ENCODE measurements around the gene ZBTB7C. TPM values are rescaled to one million over a fixed set of nuclear protein-coding genes. Genes with fewer than 3 reads are reported as not detected.

ZBTB7C gene
- total and polyA plus RNA-seq, 9 of the 15 experiments (the other 6 are each of a cell fraction or from before 2014, with no cell fraction given) = not detected

GRCh38 chr18:48123941-48124340 is 285.2 kb downstream of the ZBTB7C start (continued):
- TF ChIP-seq HMBOX1 (IDR thresholded peaks at IDR 0.05) (no peak), LEF1 (IDR thresholded peaks at IDR 0.05) (no peak), FOXM1 (IDR thresholded peaks at IDR 0.05; ENCODE audit: low read depth) (no peak), FOXM1 (CRISPR knock-in tag; IDR thresholded peaks at IDR 0.05; ENCODE audit: low read depth) (no peak)

- peaks cover 0 to 18% of the 10 kb centered on the region in 2 experiments; a peak in 2 of 5 replicates for H3K27me3 ChIP-seq (ENCODE audit: control insufficient read depth in 2 of 2, insufficient read depth in 2 of 2, low read length in 2 of 2)
- no peak for TF ChIP-seq E4F1 (CRISPR knock-in tag; IDR thresholded peaks at IDR 0.05; ENCODE audit: borderline replicate concordance)
- no peak for TF ChIP-seq ZNF830 (CRISPR knock-in tag; IDR thresholded peaks at IDR 0.05)
- no peak for TF ChIP-seq BRD4 (IDR thresholded peaks at IDR 0.05)
- no peak for TF ChIP-seq PATZ1 (CRISPR knock-in tag; IDR thresholded peaks at IDR 0.05; ENCODE audit: borderline replicate concordance)
- TF ChIP-seq ZNF639 (CRISPR knock-in tag; conservative IDR thresholded peaks at IDR 0.05 in 1 of 2, IDR thresholded peaks at IDR 0.05 in 1 of 2) = no peak
- TF ChIP-seq SETDB1 (IDR thresholded peaks at IDR 0.05; ENCODE audit: low read length) = no peak
- no peak for TF ChIP-seq ARHGAP35 (IDR thresholded peaks at IDR 0.05; ENCODE audit: partially characterized antibody)
- TF ChIP-seq HOXB6 (CRISPR knock-in tag; IDR thresholded peaks at IDR 0.05; ENCODE audit: borderline replicate concordance) = no peak
Observed at GRCh38 chr18:48123324-48123723, 285.9 kb downstream of the ZBTB7C start.

More at GRCh38 chr18:48123324-48123723, 285.9 kb downstream of the ZBTB7C start:
- H3K9me3 ChIP-seq (replicated peaks; ENCODE audit: control insufficient read depth, insufficient read depth, low read depth, low read length) = no peaks in the 10 kb centered on the region
- FAIRE-seq (no peak), ATAC-seq (no peak), DNase-seq (ENCODE audit: extremely low read depth in 1 of 4, low spot score in 3 of 4) (no peak)
- H4K20me1 ChIP-seq (replicated peaks; ENCODE audit: control insufficient read depth, insufficient read depth, low read length) = no peaks in the 10 kb centered on the region
- ChIA-PET CTCF (ENCODE audit: low intra/inter-chr PET ratio) (no interaction called here), POLR2A (no interaction called here)
- H3K79me2 ChIP-seq (ENCODE audit: control insufficient read depth, insufficient read depth, low read length) = no peaks in the 10 kb centered on the region
- no peaks in the 10 kb centered on the region for H3K9me1 ChIP-seq (ENCODE audit: control insufficient read depth, insufficient read depth, low read length)
- intact Hi-C loops (cut with micrococcal nuclease) = no loop called here
- H3K4me2 ChIP-seq (ENCODE audit: insufficient read depth, low read length) = no peak overlapping the region
- H3K36me3 ChIP-seq (ENCODE audit: control insufficient read depth, insufficient read depth, low read length) = no peaks in the 10 kb centered on the region
- no peak overlapping the region for H3K4me3 ChIP-seq
- BruUV-seq (replicated peaks) = no TSS peak
- H3K4me1 ChIP-seq (replicated peaks in 1 of 2; ENCODE audit: control insufficient read depth in 2 of 2, insufficient read depth in 2 of 2, low read length in 2 of 2) = no peaks in the 10 kb centered on the region
- no peak overlapping the region for H2AFZ ChIP-seq (ENCODE audit: low read depth, low read length)
- no peak overlapping the region for H3K27ac ChIP-seq (ENCODE audit: extremely low read depth, low read depth, low read length)
- in situ Hi-C loops (cut with MboI) = no loop called here
- H3K9ac ChIP-seq (ENCODE audit: insufficient read depth in 1 of 2, low read depth in 2 of 2, low read length in 2 of 2) = no peak overlapping the region
- 2% methylated on average over 6 of the region's 6 CpGs for WGBS (ENCODE audit: insufficient coverage, low coverage, missing lambda C conversion rate)

Data from K562 (cell line).